NCI-H460 (cell line): Measurements from ENCODE around the gene DHH. TPM values are rescaled to one million over a fixed set of nuclear protein-coding genes. Genes with fewer than 3 reads are reported as not detected.
"Not testable (repeated sequence)": the region's sequence is repeated elsewhere in the genome, so short reads cannot be mapped to it uniquely, and the experiment has no call there.

ENCODE experiments used
- DNase-seq: peaks from one replicate; pipeline ENCODE4 v3.0.0-alpha.2; 2016; ENCODE audit warnings: low read depth; ENCODE audit errors: extremely low read depth
- polyA plus RNA-seq: library from polyadenylated mRNA; depleted of rRNA; stranded (reverse); fragments of >200 nt; gene quantifications from 2 replicates; pipeline ENCODE4 v1.2.3, GENCODE V29; 2014; cell fraction: nucleus; rRNA removed
- total RNA-seq: library from RNA; depleted of rRNA; stranded (reverse); fragments of >200 nt; shearing (Covaris generic); gene quantifications from 2 replicates; pipeline ENCODE4 v1.2.3, GENCODE V29; 2014; rRNA removed

The DHH gene
- 0.07 TPM in 1 of 2 replicates, not detected in the other for total RNA-seq
- polyA plus RNA-seq, result not detected in 2 replicates

- DNase-seq, result no peak
These were observed at the start of gene DHH for GRCh38 chr12:49094160-49094974. DHH (minus strand) TSS chr12:49094801; CDS start chr12:49094512, 289 bp downstream.

GRCh38 chr12:49144384-49144783 lies 49.8 kb upstream of the DHH start:
- no peak for DNase-seq

GRCh38 chr12:49138999-49139398 lies 44.4 kb upstream of the DHH start:
- DNase-seq, result no peak

GRCh38 chr12:49138587-49138986 lies 44.0 kb upstream of the DHH start:
- DNase-seq, result no peak

GRCh38 chr12:49137476-49137875 lies 42.9 kb upstream of the DHH start:
- no peak for DNase-seq

GRCh38 chr12:49136997-49137396 lies 42.4 kb upstream of the DHH start:
- DNase-seq, result not testable (repeated sequence)

GRCh38 chr12:49133590-49133989 lies 39.0 kb upstream of the DHH start:
- no peak for DNase-seq

GRCh38 chr12:49133014-49133413 lies 38.4 kb upstream of the DHH start:
- DNase-seq, result no peak

GRCh38 chr12:49131894-49132461 lies 37.4 kb upstream of the DHH start:
- DNase-seq, result peak; percentile 32

GRCh38 chr12:49131051-49131893 lies 36.7 kb upstream of the DHH start, which contains the start of gene TUBA1B:
TUBA1B (minus strand) TSS chr12:49131395; CDS start chr12:49131300, 95 bp downstream.
- DNase-seq, result peak; percentile 87

- DNase-seq, result peak; percentile 91
These were observed 35.8 kb upstream of the DHH start for GRCh38 chr12:49130151-49131050.

GRCh38 chr12:49129332-49130150 lies 34.9 kb upstream of the DHH start:
- DNase-seq, result no peak

GRCh38 chr12:49127971-49128370 lies 33.4 kb upstream of the DHH start:
- not testable (repeated sequence) for DNase-seq

- peak; percentile 26 for DNase-seq
These were observed 32.5 kb upstream of the DHH start for GRCh38 chr12:49126852-49127763.

- peak; percentile 78 for DNase-seq
These were observed 26.6 kb upstream of the DHH start for GRCh38 chr12:49121047-49121696.

GRCh38 chr12:49111206-49111605 lies 16.6 kb upstream of the DHH start:
- DNase-seq, result no peak

- peak; percentile 97 for DNase-seq
These were observed 16.0 kb upstream of the DHH start, which contains the start of gene LMBR1L for GRCh38 chr12:49110464-49111155. LMBR1L (minus strand) TSS chr12:49110847; CDS start chr12:49110555, 292 bp downstream.
